Erythroblast (primary cell): ENCODE results near the gene AGBL2.

Source experiments
- GATA1 ChIP-seq: IDR thresholded peaks from 2 replicates; pipeline ENCODE4 v1.6.1; 2011; ENCODE audit warnings: low read depth, mild to moderate bottlenecking, control low read depth, low read length, moderate library complexity
- POLR2A ChIP-seq: IDR thresholded peaks from 2 replicates; pipeline ENCODE4 v1.6.1; 2011; ENCODE audit warnings: mild to moderate bottlenecking, low read length

DNA sequence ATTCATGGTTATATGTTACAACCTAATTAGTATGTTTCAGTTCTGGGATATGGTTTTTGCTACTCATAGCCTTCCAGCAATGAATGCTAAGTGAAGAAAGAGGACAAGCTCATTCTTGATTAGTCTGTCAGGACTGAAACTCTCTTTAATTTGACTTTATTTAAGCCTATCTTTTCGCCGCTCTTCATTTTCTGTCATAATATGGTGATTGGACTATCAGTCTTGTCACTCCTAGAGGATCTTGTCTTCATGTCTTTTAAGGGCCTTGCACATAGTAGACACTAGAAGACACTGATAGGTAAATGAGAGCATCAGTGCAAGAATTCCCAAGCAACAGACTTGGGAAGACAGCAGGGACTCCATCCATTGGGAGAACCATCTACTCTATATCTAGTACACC lies 53.9 kb downstream of the AGBL2 start:
- TF ChIP-seq POLR2A (no peak), GATA1 (no peak)
